ENCODE results near the gene TM6SF1. TPM values are rescaled to one million over a fixed set of nuclear protein-coding genes. Genes with fewer than 3 reads are reported as not detected.

The TM6SF1 gene
- total RNA-seq, 1 experiment from 2014 or later: 0.79 TPM

GRCh38 chr15:83057696-83058376 is 49.6 kb upstream of the TM6SF1 start:
- POLR2A ChIA-PET: no interaction called here
- peak overlapping the region; percentile 88 for H3K27ac Mint-ChIP-seq
- CTCF ChIA-PET: interaction anchor here (1.3 to 1.7 kb wide), 2 partner anchors 10 to 47 kb away, joined by 5 read pairs; partner anchors contain the start of genes BTBD1 and C15orf40

GRCh38 chr15:83061680-83062079 is 45.8 kb upstream of the TM6SF1 start:
- Mint-ChIP-seq H3K4me1 (peaks cover 19% of the 10 kb centered on the region), H3K4me3 (no peak overlapping the region), H3K36me3 (peaks cover 1% of the 10 kb centered on the region), H3K27me3 (ENCODE audit: low read depth) (no peaks in the 10 kb centered on the region), H3K9me3 (no peaks in the 10 kb centered on the region), H3K27ac (no peak overlapping the region)
- CTCF ChIA-PET: no interaction called here
- POLR2A ChIA-PET: no interaction called here
- no peak for DNase-seq (ENCODE audit: low spot score)
- no peak for ATAC-seq
- TF ChIP-seq NFATC4 (CRISPR knock-in tag; IDR thresholded peaks at IDR 0.05) (no peak), SMAD3 (CRISPR knock-in tag; IDR thresholded peaks at IDR 0.05; ENCODE audit: borderline replicate concordance) (no peak), TCF7 (CRISPR knock-in tag; IDR thresholded peaks at IDR 0.05; ENCODE audit: low read depth) (no peak), FOXK1 (CRISPR knock-in tag; IDR thresholded peaks at IDR 0.05) (no peak), ATF6 (CRISPR knock-in tag; IDR thresholded peaks at IDR 0.05) (no peak), SOX15 (CRISPR knock-in tag; IDR thresholded peaks at IDR 0.05) (no peak), USF1 (CRISPR knock-in tag; IDR thresholded peaks at IDR 0.05) (no peak)

More at GRCh38 chr15:83057696-83058376, 49.6 kb upstream of the TM6SF1 start:
- no peak for TF ChIP-seq EMX1 (CRISPR knock-in tag; IDR thresholded peaks at IDR 0.05)
- no peak for TF ChIP-seq ZNF512 (CRISPR knock-in tag; IDR thresholded peaks at IDR 0.05; ENCODE audit: borderline replicate concordance)
- no peak for TF ChIP-seq AR (CRISPR knock-in tag; IDR thresholded peaks at IDR 0.05)
- TF ChIP-seq ZNF281 (CRISPR knock-in tag; IDR thresholded peaks at IDR 0.05): no peak
- TF ChIP-seq USF1 (CRISPR knock-in tag; IDR thresholded peaks at IDR 0.05): no peak
- TF ChIP-seq CBFB (CRISPR knock-in tag; IDR thresholded peaks at IDR 0.05; ENCODE audit: low read depth): no peak
- TF ChIP-seq NR2C2 (CRISPR knock-in tag; IDR thresholded peaks at IDR 0.05): no peak
- ATAC-seq (peak; percentile 43), DNase-seq (ENCODE audit: low spot score) (no peak)
- H3K27me3 Mint-ChIP-seq (ENCODE audit: low read depth): no peaks in the 10 kb centered on the region
- H3K4me1 Mint-ChIP-seq: peaks cover 21% of the 10 kb centered on the region
- H3K4me3 Mint-ChIP-seq: no peak overlapping the region
- peaks cover 22% of the 10 kb centered on the region for H3K36me3 Mint-ChIP-seq
- no peaks in the 10 kb centered on the region for H3K9me3 Mint-ChIP-seq
